Fibroblast of upper back skin (primary cell): Measurements from ENCODE around the gene COL1A2.

Experiments used
- DNase-seq: peaks from one replicate; pipeline ENCODE4 v3.0.0-alpha.2; 2013

COL1A2 gene

DNA sequence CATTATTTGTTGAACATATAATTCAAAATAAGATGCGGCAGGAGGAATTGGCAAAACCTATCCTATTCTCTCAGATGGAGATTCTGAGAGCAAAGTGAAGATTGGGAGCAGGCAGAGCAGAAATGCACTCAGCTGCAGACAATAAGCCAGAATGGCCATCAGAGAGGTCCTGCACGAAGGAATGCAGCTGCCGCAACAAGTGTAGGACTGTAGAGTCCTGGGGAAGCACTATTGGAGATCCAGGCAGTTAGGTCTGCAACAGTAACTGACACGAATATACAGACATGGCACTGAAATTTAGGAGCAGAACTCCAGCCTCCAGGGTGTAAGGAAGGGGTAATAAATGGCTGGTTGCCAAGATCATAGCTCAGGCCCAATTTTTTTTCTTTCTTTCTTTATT is 10.4 kb upstream of the COL1A2 start:
- no peak for DNase-seq

DNA sequence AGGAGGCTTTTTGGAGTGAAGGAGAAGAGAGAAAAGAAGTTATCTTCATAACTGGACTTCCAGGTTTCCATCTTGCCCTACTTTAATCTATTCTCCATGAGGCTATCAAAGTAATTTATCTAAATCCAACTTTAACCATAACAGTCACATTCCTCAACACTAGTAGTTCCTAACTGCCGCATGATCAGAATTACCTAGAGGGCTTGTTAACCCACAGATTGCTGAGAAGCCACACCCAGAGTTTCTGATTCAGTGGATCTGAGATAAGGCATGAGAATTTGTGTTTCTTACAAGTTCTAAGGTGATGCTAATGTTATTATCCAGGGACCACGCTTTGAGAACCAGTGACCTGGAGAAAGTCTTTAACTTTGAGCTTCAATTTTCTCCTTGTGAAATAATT is 8.3 kb upstream of the COL1A2 start:
- DNase-seq: no peak

DNA sequence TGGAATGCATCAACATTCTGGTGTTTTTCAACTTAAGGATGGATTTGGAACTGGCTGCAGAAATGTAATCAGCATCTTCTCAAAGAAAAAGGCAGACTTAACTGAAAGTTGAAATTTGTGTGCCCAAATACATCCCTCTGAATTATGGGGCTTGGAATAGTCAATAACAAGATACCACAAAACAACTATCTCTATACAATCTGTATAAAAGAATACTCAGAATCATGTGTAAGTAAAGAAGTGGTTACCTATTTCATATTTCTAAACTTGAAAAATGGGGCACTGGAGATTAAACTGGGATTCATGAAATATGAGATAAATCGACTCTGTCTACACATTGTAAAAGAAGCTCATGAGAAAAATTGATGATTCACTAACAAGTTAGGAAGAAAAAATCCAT is 6.2 kb upstream of the COL1A2 start:
- DNase-seq: no peak

DNA sequence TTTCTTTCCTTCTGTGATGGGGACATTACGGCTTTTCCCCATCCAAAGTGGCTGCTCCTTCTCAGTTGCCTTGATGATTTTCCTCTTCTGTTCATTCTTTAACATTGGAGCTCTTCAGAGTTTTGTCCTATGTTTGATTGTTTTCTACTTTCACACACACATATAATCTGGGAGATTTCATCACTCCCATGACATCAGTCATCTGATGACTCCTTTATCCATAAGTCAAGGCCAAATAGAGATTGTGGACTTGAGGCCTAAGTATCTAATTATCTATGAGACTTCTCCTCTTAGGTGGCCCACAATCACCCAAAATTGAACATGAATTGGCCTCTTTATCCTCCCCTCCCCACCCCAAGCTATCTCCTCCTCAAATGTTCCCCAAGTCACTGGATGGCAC is 5.3 kb upstream of the COL1A2 start:
- DNase-seq: no peak

DNA sequence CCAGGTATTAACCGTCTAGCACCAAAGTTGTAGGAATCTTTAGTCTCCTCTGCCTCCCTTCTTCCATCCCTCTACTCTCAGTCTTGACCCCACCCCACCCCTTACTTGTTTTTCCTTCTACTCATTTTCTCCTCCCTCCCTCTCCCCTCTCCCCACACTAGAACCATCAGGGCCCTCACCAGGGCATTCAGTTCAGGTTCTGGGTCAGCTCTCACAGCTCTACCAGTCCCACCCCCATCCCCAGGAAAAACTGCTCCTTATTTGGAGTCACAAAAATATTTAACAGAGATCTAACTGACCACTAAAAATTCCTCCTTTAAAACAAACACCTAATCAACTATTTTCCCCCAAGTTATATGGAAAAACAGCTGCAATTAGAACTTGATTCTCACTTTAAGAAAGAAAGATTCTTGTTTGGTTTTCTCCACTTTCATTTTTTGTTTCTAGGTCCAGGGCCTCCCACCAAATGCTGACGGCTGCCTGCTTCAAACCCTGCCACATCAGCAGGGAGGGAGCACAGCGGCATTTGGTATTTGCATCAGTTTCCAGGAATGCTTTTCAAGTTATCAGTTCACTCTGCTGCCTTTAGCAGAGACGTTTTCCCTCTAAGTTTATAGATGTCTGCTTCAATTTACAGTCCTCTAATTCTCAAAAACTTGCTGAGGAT is 2.8 kb upstream of the COL1A2 start:
- DNase-seq: peak; percentile 91

DNA sequence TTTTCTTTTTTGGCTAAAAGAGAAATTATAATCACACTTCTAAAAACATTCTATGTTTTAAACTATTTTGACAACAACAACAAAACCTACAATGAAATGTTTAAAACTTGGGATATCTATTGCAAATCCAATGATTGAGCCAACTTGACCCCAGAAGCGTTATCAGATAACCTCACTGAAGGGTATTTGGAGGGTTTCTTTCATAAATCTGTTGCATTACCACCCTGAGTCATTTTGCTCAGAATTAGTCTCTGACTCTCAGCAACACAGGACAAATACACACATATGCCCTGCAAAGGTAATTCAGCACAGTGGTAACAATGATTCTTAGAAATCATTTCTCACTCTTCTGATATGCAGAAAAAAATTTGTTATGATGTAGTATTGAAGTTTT is 2.3 kb upstream of the COL1A2 start:
- DNase-seq: no peak

DNA sequence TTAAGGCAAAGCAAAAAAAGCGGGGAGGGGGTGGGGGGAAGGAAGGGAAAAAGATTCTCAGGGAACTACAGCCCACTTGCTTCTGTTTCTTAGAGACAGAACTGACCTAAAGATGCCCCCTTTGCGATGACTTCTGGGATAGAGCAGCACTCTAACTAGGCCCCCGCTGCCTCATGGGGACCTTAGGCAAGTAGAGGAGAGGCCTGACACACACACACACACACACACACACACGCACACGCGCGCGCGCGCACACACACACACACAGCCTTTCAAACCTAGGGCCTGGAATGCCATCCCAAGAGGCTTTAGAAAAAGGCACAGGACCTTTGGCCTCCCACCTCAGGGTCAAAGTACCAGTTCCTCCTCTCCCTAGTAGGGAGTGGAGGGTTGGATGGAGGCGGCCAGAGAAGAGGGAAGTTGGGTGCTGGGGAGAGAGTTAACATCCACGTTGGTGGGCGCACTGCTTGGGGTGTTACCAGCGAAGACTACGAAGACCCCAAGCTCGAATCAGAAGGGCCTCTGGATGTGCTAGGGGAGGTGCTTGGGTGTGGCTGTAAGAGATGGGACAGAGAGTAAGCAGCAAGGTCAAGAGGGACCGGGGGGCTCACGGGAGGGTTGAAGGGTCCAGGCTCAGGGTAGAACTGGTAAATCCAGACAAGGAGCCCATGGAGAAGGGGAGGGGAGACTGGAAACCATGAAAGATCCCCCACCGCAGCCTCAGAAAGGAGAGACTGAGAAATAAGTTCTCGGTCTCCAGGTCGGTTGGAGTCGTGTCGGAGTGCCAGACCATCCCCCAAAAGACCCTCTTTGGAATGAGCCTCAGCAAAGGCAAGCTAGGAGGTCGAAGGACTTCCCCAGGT is 1.2 kb upstream of the COL1A2 start:
- DNase-seq: peak; percentile 72

DNA sequence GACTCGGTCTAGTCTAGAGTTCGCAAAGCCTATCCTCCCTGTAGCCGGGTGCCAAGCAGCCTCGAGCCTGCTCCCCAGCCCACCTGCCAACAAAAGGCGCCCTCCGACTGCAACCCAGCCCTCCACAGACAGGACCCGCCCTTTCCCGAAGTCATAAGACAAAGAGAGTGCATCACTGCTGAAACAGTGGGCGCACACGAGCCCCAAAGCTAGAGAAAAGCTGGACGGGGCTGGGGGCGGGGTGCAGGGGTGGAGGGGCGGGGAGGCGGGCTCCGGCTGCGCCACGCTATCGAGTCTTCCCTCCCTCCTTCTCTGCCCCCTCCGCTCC is 622 bp upstream of the COL1A2 start:
- peak; percentile 93 for DNase-seq

DNA sequence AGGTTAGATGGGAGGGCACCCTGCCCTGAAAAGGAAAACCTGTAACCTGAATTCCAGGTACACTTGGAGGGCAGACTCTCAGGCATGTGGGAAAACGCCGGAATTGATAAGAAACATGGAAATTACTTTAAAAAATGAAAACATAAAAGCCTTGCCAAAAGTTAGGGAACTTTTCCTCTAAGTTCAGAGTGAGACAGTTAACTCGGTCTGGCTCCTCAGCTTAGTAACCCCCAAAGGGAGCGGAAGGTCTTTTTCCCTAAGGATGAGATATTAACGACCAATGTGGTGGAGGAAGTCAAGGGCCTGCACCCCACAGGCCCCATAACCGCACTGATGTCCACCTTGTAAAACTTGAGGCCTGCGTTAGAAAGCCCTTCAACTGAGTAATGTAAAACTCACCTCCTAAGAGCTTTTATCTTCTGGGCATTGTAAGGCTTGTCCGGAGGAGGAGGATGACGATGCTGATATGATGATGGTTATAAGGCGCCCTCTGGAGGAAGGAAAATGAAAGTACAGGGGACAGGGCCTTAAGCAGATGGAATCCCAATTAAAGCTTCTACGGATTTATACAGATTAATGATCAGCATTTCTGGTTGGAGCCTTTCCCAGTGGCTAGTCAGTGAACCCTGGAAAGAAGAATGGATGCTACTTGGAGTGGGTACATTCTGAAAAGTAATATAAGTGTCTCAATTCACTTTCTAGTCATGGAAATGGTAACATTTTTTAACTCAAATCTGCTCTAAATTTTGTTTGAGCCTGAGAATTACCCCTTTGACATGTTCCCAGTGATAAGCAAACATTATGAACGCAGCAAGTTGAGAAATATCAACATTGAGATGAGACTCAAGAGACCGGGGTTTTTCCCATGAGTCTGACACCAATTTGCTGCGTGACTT is 694 bp downstream of the COL1A2 start:
- peak; percentile 86 for DNase-seq

DNA sequence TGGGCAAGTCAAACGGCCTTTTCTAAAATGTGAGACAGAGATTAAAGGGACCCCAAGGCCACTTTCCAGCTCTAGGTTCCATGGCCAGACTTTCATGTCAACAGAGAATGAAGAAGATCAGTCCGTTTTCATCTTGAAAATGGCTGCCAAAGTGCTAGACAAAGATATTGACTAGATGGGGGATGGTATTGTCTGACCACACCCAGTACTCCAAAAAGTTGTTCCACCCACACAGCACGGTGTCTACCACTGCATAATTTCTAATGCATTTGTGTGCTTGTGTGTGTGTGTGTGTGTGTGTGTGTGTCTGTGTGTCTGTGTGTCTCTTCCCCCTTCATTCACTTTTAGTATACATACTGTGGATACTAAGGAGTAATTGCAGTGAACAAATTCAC is 1.3 kb downstream of the COL1A2 start:
- DNase-seq: peak; percentile 91

DNA sequence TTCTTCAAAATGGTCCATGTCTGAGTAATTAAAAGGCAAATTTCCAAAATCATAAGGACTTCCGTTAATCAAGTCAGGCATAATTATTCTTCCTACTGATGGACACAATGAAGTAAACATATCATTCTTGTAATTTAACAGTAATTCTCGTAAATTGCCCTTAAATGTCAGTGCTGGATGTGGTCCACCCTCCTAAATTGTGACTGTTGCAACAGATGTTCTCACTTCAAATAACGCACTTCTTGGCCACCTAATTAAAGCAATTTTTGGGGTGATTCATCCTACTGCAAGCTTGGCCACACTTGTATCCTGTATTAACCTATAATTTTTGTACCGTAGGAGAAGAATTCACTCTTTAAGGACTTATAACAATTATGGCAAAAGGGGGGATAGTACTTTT is 1.9 kb downstream of the COL1A2 start:
- DNase-seq: peak; percentile 81

DNA sequence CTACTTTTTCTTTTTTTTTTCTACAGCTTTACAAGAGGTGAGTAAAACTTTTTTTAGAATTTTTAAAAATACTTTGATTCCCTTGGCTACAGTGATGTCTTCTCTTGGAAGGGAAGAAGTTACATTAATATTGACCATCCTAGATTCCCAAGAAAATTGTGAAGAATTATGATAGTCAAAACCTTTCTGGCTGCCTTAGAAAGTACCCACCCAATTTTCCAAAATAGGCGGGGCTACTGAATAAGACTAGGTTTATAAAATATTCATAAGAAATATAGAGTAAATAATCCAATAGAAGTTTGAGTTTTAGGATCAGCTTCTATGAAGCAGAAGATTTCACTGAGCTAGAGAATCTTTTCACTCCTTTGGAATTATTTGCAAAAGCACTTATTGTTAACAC is 3.0 kb downstream of the COL1A2 start:
- peak; percentile 64 for DNase-seq

DNA sequence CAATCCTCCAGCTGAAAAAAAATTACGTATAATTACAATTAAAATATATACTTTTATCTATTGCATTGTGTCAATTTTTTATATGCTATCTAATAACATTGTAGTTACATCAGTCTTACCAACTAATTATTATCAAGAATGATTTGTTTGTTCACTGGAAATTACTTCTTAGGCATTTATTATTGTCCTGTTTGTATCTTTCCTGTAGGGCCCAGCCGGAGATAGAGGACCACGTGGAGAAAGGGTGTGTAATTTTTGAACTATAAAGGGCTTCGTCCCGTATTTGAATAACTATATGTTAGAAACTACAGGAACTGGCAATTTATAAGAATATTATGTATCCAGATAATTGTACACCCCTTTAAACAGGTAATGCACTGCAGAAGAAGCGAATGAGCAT is 4.1 kb downstream of the COL1A2 start:
- DNase-seq: no peak

DNA sequence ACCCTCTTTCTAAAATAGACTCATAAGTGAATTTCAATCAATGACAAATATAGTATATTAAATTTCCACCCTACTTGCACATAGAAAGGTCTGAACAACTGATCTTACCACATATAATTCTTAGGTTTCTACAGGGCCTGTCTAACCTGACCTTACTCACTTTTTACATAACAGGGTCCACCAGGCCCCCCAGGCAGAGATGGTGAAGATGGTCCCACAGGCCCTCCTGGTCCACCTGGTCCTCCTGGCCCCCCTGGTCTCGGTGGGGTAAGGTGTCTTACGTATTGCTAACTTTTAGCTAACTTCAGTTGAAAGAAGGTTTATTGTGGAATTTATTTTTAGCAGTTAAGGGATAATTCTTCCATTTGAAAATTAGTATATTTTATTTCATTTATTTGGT is 5.3 kb downstream of the COL1A2 start:
- peak; percentile 59 for DNase-seq

DNA sequence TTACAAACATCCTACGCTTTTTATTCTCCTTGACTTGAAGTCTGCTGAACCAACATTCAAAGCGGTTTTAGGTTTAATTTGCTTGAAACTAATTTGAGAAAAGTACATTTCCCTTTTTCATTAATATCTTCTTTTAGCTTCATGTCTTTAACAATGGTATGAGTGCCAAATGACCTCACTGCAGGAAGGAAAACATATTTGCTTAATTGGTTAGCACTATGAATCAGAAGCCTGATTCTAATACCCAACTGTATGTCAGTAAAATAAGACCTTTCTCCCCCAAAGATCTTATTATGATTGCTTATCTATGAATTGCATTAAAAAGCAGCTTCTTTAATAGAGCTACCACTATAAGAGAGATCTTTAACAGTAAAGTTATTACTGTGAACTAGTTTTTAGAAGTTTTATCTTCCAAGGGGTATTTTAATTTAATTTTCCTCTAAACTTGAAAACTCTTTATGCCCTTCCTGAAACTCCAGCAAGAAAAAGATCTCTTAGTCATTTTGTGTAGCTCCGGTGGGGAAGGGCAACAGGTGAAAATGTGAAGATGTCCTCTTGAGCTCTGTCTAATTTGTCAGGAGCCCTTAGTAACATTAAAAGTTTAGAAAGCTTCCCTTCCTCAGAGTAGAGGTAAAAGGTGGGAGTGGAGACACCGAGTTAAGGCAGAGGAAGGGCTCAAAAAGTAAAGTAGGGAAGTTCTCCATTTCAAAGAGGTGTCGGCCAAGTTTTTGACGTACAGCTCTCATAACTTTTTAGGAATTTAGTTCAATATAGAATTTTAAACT is 6.1 kb downstream of the COL1A2 start:
- no peak for DNase-seq

DNA sequence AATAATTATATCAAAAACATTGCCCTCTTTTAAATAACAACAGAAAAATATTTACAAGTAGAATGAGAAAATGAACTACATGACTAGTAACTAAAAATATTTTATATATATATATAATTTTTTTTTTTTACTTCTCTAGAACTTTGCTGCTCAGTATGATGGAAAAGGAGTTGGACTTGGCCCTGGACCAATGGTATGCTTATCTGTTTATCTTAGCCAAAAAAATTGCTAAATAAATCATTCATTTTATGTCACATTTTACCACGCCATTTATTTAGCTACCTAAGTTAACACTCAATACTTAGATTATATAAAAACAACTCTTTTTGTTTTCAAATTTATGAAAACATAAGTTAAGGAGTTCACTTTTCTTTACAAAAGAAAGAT is 6.7 kb downstream of the COL1A2 start:
- no peak for DNase-seq

DNA sequence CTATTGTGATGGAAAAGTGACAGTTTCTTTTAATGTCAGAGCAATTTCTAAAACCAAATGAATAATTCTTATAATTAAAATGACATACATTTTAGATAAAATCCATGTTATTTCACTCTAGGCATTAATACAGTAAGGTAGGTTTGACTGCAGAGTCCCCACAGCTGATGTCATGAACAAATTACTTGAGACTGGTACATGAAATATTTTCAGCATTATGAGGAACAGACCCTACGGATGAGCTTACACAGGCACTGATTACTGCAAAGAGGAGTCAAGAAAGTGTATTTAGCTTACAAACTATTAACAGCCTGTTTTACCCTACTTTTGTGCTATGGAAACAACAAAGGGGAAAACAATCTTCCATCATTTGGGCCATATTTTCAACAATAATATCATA is 8.9 kb downstream of the COL1A2 start:
- DNase-seq: peak; percentile 50

DNA sequence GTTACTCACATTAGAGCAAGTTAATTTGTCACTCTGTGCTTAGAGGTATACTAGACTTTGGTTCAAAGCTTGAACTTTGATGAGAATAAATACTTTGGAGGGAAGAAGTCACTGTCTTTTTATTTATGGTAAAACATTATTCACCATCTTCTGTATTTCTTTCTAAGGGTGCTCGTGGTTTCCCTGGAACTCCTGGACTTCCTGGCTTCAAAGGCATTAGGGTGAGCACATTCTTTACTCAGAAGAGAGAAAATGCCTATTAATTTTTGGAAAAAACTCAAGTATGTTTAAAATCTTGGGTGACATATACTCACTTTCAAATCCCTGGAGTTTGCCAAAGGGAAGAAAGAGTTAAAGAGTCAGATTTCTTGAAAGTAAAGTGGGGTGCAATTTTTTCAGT is 10.8 kb downstream of the COL1A2 start:
- DNase-seq: peak; percentile 69

DNA sequence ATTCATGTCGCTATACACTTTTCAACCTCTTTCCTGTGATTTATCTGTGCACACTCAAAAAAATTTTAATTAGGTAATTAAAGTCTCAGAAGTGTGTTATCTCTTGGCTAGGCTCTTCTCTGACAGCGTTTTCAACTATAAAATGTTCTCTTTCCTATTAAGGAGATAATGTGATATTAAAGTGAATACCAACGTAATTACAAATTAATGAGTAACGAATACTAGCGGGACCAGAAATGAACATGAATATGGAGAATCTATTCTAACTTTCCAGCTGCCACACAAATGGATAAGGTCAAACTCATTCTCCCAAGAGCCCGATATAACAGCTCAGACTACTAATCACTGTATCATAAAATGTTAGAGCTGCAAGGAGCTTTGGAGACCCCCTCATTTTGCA is 12.0 kb downstream of the COL1A2 start:
- DNase-seq: peak; percentile 3

DNA sequence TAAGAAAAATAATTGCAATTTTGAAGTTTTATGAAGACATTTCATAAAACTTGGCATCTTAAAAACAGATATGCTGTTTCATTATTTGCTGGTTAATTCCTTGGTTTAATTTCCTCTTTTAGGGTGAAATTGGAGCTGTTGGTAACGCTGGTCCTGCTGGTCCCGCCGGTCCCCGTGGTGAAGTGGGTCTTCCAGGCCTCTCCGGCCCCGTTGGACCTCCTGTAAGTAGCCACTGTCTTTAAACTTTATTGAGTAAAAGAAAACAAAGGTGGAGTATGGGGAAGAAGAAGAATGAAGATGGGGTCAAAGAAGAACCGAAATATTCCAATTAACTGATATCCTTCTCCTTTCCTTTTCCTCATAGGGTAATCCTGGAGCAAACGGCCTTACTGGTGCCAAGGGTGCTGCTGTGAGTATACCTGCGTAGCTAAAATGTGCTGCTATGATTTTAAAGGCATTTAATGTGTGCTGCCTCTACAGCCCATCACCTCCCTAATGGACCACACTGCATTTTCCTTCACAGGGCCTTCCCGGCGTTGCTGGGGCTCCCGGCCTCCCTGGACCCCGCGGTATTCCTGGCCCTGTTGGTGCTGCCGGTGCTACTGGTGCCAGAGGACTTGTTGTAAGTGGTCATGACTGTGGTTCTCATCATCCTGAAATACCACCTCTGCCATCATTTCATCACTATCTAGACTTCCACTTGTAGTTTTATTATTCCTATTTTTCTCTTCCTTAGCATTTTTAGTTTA is 14.7 kb downstream of the COL1A2 start:
- no peak for DNase-seq

DNA sequence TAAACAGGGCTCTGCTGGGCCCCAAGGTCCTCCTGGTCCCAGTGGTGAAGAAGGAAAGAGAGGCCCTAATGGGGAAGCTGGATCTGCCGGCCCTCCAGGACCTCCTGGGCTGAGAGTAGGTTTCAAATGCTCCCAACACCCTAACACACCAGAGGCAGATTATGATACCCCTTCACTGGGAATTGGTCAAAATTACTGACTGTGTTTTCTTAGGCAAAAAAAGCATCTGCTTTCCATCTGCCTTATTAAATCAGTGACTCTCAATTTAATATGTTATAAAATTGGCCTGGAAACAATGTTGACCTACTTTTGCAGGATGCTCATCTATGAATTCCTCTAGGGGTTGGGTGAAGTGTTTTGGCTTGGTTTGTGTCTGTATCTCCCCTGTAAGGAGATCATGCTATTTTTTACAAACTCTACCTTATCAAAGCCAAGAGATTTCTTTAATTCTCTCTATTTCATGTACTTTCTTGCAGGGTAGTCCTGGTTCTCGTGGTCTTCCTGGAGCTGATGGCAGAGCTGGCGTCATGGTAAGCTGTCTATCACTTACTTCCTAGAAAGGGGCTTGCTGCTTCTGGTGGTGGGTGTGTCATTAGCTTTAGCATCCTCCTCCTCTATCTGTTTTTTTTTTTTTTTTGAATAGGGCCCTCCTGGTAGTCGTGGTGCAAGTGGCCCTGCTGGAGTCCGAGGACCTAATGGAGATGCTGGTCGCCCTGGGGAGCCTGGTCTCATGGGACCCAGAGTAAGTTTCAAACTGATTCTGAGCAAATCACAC is 15.9 kb downstream of the COL1A2 start:
- DNase-seq: peak; percentile 63

DNA sequence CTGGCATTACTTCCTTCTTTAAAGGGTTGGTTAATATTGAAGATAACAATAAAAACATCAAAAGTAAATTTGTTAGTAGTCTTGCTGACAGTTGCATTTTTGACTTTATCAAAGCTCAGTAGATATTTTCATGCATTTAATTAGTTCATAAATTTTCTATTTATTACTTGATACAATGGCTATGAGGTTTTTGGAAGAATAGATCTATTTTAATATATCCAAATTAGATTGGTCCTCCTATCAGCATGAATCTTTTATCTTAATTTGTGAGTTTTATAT is 16.4 kb downstream of the COL1A2 start:
- DNase-seq: no peak
